ENCODE measurements around the gene CACHD1.

The CACHD1 gene

GRCh38 chr1:64469977-64470664 lies at the start of gene CACHD1:
TSS of gene CACHD1 (plus strand) at chr1:64470129. CDS start at chr1:64470745, 616 bp downstream.
- peak; percentile 63 for DNase-seq (ENCODE audit: extremely low read depth, low read depth)
- TF ChIP-seq, protein P1, sequence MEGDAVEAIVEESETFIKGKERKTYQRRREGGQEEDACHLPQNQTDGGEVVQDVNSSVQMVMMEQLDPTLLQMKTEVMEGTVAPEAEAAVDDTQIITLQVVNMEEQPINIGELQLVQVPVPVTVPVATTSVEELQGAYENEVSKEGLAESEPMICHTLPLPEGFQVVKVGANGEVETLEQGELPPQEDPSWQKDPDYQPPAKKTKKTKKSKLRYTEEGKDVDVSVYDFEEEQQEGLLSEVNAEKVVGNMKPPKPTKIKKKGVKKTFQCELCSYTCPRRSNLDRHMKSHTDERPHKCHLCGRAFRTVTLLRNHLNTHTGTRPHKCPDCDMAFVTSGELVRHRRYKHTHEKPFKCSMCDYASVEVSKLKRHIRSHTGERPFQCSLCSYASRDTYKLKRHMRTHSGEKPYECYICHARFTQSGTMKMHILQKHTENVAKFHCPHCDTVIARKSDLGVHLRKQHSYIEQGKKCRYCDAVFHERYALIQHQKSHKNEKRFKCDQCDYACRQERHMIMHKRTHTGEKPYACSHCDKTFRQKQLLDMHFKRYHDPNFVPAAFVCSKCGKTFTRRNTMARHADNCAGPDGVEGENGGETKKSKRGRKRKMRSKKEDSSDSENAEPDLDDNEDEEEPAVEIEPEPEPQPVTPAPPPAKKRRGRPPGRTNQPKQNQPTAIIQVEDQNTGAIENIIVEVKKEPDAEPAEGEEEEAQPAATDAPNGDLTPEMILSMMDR (IDR thresholded peaks at IDR 0.05; ENCODE audit: low read depth, low read length), result peak; percentile 65

GRCh38 chr1:64421377-64421776 lies 48.6 kb upstream of the CACHD1 start:
- TF ChIP-seq, protein P1 (IDR thresholded peaks at IDR 0.05; ENCODE audit: low read depth, low read length), result no peak
- DNase-seq (ENCODE audit: extremely low read depth, low read depth), result no peak

- TF ChIP-seq, protein P1 (IDR thresholded peaks at IDR 0.05; ENCODE audit: low read depth, low read length), result no peak
- no peak for DNase-seq (ENCODE audit: extremely low read depth, low read depth)
Observed at GRCh38 chr1:64423526-64423925, 46.4 kb upstream of the CACHD1 start.

GRCh38 chr1:64424412-64424811 lies 45.5 kb upstream of the CACHD1 start:
- TF ChIP-seq, protein P1 (IDR thresholded peaks at IDR 0.05; ENCODE audit: low read depth, low read length), result no peak
- no peak for DNase-seq (ENCODE audit: extremely low read depth, low read depth)

- TF ChIP-seq, protein P1 (IDR thresholded peaks at IDR 0.05; ENCODE audit: low read depth, low read length), result no peak
- DNase-seq (ENCODE audit: extremely low read depth, low read depth), result no peak
Observed at GRCh38 chr1:64425521-64425920, 44.4 kb upstream of the CACHD1 start.

DNA sequence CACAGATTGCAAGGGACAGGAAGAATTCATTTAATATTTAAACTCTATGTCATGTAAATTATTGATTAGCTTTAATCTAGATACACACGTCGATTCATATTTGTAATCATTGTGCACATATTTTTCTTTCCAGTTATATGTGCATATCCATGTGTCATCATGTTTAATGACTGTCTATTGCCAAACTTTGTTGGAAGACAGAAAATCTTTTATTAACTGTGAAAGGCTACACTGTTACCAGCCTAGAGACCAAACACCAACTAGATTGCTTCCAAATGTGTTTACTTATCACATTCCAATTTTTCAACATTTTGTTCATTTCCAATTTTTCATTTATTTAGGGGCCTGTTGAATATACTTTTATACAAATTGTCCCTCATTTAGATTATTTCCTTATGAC lies 43.2 kb upstream of the CACHD1 start:
- no peak for DNase-seq (ENCODE audit: extremely low read depth, low read depth)

GRCh38 chr1:64427879-64428278 lies 42.0 kb upstream of the CACHD1 start:
- TF ChIP-seq, protein P1 (IDR thresholded peaks at IDR 0.05; ENCODE audit: low read depth, low read length), result no peak
- no peak for DNase-seq (ENCODE audit: extremely low read depth, low read depth)

More for the DNA sequence above, 43.2 kb upstream of the CACHD1 start:
- TF ChIP-seq, protein P1 (IDR thresholded peaks at IDR 0.05; ENCODE audit: low read depth, low read length), result no peak

Data from AG09319 (cell line).